Measurements from ENCODE around the gene ARHGAP9. TPM values are rescaled to one million over a fixed set of nuclear protein-coding genes. Genes with fewer than 3 reads are reported as not detected.

The ARHGAP9 gene
- total and polyA plus RNA-seq, 10 donors = 148 to 400 (median 238) TPM

DNA sequence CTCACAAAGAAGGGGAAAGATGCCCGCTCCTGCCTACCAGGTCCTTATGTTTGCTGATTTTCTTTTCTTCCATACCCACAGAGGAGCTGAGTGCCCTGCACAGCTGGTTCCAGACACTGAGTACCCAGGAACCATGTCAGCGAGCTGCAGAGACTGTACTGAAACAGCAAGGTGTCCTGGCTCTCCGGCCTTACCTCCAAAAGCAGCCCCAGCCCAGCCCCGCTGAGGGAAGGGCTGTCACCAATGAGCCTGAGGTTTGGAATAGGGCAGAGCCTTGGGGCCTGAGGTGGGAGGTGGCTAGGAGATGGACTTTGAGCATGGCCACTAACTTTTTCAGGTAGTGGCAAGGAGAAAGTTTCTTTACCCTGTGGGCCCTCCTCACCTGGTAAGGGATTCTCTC lies 10.5 kb upstream of the ARHGAP9 start:
- Histone ChIP-seq H3K27me3 (replicated peaks in 1 of 7) (no peaks in the 10 kb centered on the region), H3K27ac (no peak overlapping the region), H3K9me3 (no peaks in the 10 kb centered on the region), H3K4me1 (peaks cover 15 to 34% (median 20%) of the 10 kb centered on the region in 6 donors), H3K36me3 (peaks cover 3 to 56% (median 40%) of the 10 kb centered on the region in 6 donors), H3K4me3 (no peak overlapping the region)
- WGBS, 5 donors = 95 to 100% (median 98%) methylated on average over 2 to 4 of the region's 4 CpGs
- TF ChIP-seq, protein P1, sequence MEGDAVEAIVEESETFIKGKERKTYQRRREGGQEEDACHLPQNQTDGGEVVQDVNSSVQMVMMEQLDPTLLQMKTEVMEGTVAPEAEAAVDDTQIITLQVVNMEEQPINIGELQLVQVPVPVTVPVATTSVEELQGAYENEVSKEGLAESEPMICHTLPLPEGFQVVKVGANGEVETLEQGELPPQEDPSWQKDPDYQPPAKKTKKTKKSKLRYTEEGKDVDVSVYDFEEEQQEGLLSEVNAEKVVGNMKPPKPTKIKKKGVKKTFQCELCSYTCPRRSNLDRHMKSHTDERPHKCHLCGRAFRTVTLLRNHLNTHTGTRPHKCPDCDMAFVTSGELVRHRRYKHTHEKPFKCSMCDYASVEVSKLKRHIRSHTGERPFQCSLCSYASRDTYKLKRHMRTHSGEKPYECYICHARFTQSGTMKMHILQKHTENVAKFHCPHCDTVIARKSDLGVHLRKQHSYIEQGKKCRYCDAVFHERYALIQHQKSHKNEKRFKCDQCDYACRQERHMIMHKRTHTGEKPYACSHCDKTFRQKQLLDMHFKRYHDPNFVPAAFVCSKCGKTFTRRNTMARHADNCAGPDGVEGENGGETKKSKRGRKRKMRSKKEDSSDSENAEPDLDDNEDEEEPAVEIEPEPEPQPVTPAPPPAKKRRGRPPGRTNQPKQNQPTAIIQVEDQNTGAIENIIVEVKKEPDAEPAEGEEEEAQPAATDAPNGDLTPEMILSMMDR (IDR thresholded peaks at IDR 0.05 in 8 of 11, conservative IDR thresholded peaks at IDR 0.05 in 3 of 11) = no peak
- TF ChIP-seq POLR2A (IDR thresholded peaks at IDR 0.05) (no peak), POLR2AphosphoS5 (IDR thresholded peaks at IDR 0.05) (no peak)
- peak; percentile 62 for DNase-seq
- intact Hi-C loops (cut with DNase I; ENCODE audit: low total_unique reads) = no loop called here

DNA sequence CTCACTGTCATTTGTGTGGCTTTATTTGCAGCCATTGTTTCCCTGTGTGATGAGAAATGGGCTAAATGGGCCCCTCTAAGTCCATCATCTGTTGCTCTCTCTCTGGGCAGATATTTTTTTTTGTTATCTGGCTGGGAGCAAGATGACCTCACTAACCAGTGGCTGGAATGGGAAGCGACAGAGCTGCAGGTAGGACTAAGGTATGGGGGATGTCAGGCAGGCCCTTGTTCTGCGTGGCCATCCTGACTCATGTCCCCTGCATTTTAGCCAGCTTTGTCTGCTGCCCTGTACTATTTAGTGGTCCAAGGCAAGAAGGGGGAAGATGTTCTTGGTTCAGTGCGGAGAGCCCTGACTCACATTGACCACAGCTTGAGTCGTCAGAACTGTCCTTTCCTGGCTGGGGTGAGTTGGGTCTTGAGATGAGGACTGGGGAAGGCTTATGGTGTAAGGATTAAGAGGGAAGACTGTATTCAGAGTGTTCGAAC lies 9.5 kb upstream of the ARHGAP9 start:
- TF ChIP-seq POLR2AphosphoS5 (IDR thresholded peaks at IDR 0.05) = no peak
- TF ChIP-seq, protein P1 (IDR thresholded peaks at IDR 0.05 in 8 of 11, conservative IDR thresholded peaks at IDR 0.05 in 3 of 11) = no peak
- TF ChIP-seq POLR2A (IDR thresholded peaks at IDR 0.05) = no peak
- H3K27ac ChIP-seq = peak overlapping the region in 1 of 8 donors; percentile 92
- intact Hi-C loops (cut with DNase I; ENCODE audit: low total_unique reads) = no loop called here
- H3K36me3 ChIP-seq = peaks cover 3 to 46% (median 35%) of the 10 kb centered on the region in 6 donors
- 85 to 97% (median 89%) methylated on average over 5 of the region's 5 CpGs for WGBS, 5 donors
- no peaks in the 10 kb centered on the region for H3K27me3 ChIP-seq (replicated peaks in 1 of 7)
- no peaks in the 10 kb centered on the region for H3K9me3 ChIP-seq
- peak overlapping the region in 5 of 8 donors; percentile 61 to 90 (median 76) for H3K4me3 ChIP-seq
- DNase-seq = peak; percentile 49
- peaks cover 15 to 34% (median 20%) of the 10 kb centered on the region in 6 donors for H3K4me1 ChIP-seq

GRCh38 chr12:57488402-57489156 lies 8.9 kb upstream of the ARHGAP9 start:
- 32 to 36% (median 33%) methylated on average over 11 of the region's 11 CpGs for WGBS, 5 donors
- DNase-seq = peak; percentile 64
- H3K27me3 ChIP-seq (replicated peaks in 1 of 7) = no peaks in the 10 kb centered on the region
- intact Hi-C loops (cut with DNase I; ENCODE audit: low total_unique reads) = no loop called here
- H3K36me3 ChIP-seq = peaks cover 3 to 42% (median 31%) of the 10 kb centered on the region in 6 donors
- peak overlapping the region; percentile 61 to 92 (median 89) for H3K4me3 ChIP-seq
- H3K9me3 ChIP-seq = no peaks in the 10 kb centered on the region
- H3K27ac ChIP-seq = peak overlapping the region; percentile 63 to 92 (median 76)
- TF ChIP-seq POLR2AphosphoS5 (IDR thresholded peaks at IDR 0.05) = no peak
- no peak for TF ChIP-seq POLR2A (IDR thresholded peaks at IDR 0.05)
- TF ChIP-seq, protein P1 (IDR thresholded peaks at IDR 0.05 in 8 of 11, conservative IDR thresholded peaks at IDR 0.05 in 3 of 11) = no peak
- H3K4me1 ChIP-seq = peaks cover 15 to 36% (median 20%) of the 10 kb centered on the region in 6 donors
